Retinal pigment epithelial cell (primary cell): Measurements from ENCODE around the gene GUCY1A2.

ENCODE experiments used
- DNase-seq: peaks from one replicate; pipeline ENCODE4 v3.0.0-alpha.2; 2010; ENCODE audit warnings: low read depth
- H3K4me3 ChIP-seq: 2 replicates; pipeline ENCODE4 v1.5.1; 2011; ENCODE audit warnings: mild to moderate bottlenecking, low read length, control low read depth, moderate library complexity
- CTCF ChIP-seq: conservative IDR thresholded peaks from 2 replicates; pipeline ENCODE4 v1.5.1; 2011; ENCODE audit warnings: low read depth, low read length, control low read depth, inconsistent platforms

Gene GUCY1A2

DNA sequence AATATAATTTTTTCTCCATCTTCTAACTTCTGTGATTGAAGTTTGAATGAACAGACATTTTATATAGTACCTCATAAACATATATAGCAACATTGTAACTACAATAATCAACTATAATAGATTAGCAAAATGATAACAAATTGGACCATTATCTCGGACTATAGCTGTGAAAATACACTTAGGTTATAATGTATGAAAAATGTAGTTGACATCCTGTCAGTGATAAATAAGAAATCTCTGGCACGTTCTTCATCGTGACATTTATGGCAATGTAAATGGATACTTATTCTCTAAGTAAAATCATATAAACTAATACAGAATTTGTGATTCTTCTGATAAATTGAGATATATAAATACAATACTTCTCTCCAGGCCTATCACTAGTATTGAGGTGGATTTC is 333.3 kb downstream of the GUCY1A2 start:
- TF ChIP-seq CTCF: no peak
- DNase-seq: no peak
- H3K4me3 ChIP-seq: no peak overlapping the region

DNA sequence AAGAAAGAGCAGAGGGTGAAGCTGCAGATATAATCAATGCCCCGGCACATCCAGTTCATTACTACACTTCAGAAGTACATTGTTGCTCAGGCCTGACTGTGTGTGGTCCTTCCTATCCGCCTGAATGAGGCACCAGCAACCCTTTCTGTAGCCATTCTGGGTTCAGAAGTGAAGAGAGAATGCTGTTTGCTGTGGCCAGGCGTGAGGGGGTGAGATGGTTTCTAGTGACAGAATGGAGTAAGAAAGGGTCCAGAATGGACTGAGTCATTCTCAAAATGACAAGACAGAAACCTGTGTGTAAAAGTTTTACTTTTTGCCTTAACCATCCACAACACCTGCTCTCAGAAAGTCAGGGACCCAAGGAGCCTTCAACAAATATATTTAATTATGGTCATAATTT is 334.8 kb downstream of the GUCY1A2 start:
- TF ChIP-seq CTCF: no peak
- H3K4me3 ChIP-seq: no peak overlapping the region
- no peak for DNase-seq

DNA sequence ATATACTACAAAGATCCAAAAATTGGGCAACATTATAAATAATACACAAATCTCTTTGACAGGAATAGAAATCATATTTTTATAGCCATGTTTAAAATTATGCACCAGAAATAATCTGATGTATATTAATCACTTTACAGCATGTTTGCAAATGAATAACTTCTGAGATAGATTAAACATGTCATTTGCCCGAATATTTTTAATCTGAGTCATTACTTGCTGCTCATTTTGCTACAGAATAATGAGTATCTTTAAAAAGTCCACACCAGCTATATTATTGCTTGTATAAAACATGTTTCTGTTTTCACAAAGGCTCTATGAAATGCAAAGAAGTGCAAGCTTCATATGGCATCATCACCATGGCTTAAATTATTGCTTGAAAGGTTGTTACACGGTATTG is 336.8 kb downstream of the GUCY1A2 start:
- TF ChIP-seq CTCF: no peak
- DNase-seq: peak; percentile 56
- no peak overlapping the region for H3K4me3 ChIP-seq

GRCh38 chr11:106679581-106679980 is 338.7 kb downstream of the GUCY1A2 start:
- DNase-seq: no peak
- TF ChIP-seq CTCF: no peak
- H3K4me3 ChIP-seq: no peak overlapping the region

- no peak for TF ChIP-seq CTCF
- no peak overlapping the region for H3K4me3 ChIP-seq
- no peak for DNase-seq
Measured at GRCh38 chr11:106679181-106679580, 339.1 kb downstream of the GUCY1A2 start.

GRCh38 chr11:106670069-106670468 is 348.2 kb downstream of the GUCY1A2 start:
- no peak for TF ChIP-seq CTCF
- no peak overlapping the region for H3K4me3 ChIP-seq
- peak; percentile 8 for DNase-seq

DNA sequence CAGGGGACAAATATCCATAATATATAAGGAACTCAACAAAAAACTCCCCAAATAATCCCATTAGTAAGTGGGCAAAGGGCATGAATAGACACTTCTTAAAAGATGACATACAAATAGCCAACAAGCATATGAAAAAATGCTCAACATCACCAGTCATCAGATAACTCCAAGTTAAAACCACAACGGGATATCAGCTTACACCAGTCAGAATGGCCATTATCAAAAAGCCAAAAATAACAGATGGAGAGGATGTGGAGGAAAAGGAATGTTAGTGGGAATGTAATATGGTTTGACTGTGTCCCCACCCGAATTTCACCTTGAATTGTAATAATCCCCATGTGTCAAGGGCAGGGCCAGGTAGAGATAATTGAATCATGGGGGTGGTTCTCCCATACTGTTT is 350.1 kb downstream of the GUCY1A2 start:
- TF ChIP-seq CTCF: no peak
- H3K4me3 ChIP-seq: no peak overlapping the region
- no peak for DNase-seq
